Endothelial cell of umbilical vein (primary cell): ENCODE measurements around the gene KDM3B.
"Not testable (repeated sequence)": the region's sequence is repeated elsewhere in the genome, so short reads cannot be mapped to it uniquely, and the experiment has no call there.

Source experiments
- EZH2 ChIP-seq: IDR thresholded peaks from 2 replicates; pipeline ENCODE4 v1.6.1; 2012; ENCODE audit warnings: borderline replicate concordance, low read depth, mild to moderate bottlenecking, moderate library complexity, low read length, inconsistent platforms; ENCODE audit not compliant: severe bottlenecking
- POLR2AphosphoS5 ChIP-seq: IDR thresholded peaks from 2 replicates; pipeline ENCODE4 v1.6.1; 2012; ENCODE audit warnings: low read depth, mild to moderate bottlenecking, control low read depth, low read length, moderate library complexity; ENCODE audit not compliant: insufficient read depth

DNA sequence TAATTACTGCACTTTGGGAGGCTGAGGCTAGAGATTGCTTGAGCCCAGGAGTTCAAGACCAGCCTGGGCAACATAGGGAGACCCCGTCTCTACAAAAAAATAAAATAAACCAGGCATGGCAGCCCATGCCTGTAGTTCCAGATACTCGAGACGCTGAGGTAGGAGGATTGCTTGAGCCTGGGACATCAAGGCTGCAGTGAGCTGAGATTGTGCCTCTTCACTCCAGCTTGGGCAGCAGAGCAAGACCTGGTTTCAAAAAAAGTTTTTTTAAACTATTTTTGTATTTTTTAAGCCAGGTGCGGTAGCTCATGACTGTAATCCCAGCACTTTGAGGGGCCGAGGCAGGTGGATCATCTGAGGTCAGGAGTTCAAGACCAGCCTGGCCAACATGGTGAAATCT is 120.7 kb downstream of the KDM3B start:
- TF ChIP-seq POLR2AphosphoS5, EZH2: not testable (repeated sequence)
